VCaP (cell line): ENCODE results near the gene FDX2.

Experiments used
- H3K27ac ChIP-seq: fragments of 450-650 bp; 2 replicates; pipeline ENCODE4 v1.5.1; 2017
- CTCF ChIP-seq: fragments of 450-650 bp; conservative IDR thresholded peaks from 2 replicates; pipeline ENCODE4 v1.5.1; 2017; ENCODE audit warnings: mild to moderate bottlenecking, moderate library complexity

The FDX2 gene

GRCh38 chr19:10260141-10260584 is 55.7 kb downstream of the FDX2 start:
- no peak overlapping the region for H3K27ac ChIP-seq
- TF ChIP-seq CTCF = no peak
